OCI-M1 (cell line): ENCODE results near the gene DDB1.

Experiments
- DNase-seq: peaks from one replicate; lab custom pipeline; 2025; lab: John Stamatoyannopoulos, UW

DDB1 gene

DNA sequence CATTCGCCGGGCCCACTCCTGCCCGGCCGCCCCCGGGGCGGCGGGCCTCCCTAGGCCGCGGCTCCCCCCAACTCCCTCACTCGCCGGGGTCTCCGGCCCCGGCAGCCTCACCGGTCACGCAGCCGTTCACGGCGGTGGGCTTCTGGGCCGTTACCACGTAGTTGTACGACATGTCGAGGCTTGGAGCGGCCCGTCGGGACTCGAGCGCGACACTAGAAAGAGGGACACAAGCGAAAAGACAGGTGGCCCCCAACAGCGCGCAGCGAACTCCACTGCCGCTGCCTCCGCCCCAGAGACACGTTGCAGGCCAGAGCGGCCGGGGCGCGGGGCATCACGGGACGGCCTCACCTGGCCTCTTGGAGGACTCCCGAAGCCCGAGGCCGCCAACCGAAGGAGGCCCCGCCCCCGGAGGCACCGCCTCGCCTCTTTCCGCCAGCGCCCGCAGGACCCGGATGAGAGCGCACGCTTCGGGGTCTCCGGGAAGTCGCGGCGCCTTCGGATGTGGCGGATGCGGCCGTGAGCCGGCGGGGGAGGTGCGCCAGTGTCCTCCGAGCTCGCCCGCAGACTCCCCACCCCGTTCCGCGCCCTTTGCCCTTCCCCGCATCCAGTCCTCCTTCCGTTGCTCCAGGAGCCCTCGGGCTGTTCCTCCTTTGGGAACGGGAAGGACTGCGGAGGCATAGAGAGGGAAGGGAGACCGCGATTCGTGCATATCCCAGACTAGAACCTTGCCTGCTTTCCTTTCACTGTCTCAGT lies at the start of gene DDB1, which contains the start of gene TKFC:
TSS of gene DDB1 (minus strand) at position 309 of the 753 bp plus-strand sequence. CDS start at position 172, 137 bp downstream.
TSS of gene TKFC (plus strand) at position 432 of the 753 bp plus-strand sequence. CDS start 1,501 bp downstream, outside the sequence.
- DNase-seq, result peak; percentile 97

DNA sequence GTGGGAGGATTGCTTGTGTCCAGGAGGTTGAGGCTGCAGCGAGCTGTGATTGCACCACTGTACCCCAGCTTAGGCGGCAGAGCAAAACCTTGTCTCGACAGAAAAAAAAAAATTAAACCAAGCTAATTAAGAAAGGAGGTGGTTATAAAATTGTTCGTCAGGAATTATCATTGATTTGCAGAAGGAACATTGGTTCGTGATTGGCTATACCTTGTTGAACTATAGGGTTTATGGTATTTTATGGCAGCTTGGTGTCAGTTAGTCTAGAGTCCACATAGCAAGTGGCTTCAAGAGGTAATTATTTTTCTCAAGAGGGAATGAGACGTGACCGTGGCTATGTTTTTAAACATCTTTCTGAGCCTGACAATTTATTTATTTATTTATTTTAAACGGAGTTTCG lies 48.0 kb upstream of the DDB1 start:
- DNase-seq, result no peak

DNA sequence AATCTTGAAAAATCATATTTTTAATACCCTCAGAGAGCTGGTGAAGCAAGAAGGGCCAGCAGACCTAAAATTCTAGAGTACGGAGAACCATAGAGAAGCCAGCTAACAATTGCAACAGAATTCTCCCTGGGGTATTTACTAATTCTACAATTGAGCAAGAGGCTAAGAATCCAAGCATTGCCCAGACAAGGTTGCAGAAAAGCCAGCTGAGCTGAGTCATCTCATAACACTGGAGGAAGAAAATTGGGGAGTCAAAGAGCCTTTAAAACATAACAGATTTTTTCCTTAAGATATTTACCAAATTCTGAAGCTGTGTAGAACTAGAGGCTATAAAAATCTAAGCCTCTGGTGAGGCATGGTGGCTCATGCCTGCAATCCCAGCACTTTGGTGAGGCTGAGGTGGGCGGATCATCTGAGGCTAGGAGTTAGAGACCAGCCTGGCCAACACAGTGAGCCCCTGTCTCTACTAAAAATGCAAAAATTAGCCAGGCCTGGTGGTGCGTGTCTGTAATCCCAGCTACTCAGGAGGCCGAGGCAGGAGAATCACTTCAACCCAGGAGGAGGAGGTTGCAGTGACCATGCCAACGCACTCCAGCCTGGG lies 45.9 kb upstream of the DDB1 start:
- no peak for DNase-seq

DNA sequence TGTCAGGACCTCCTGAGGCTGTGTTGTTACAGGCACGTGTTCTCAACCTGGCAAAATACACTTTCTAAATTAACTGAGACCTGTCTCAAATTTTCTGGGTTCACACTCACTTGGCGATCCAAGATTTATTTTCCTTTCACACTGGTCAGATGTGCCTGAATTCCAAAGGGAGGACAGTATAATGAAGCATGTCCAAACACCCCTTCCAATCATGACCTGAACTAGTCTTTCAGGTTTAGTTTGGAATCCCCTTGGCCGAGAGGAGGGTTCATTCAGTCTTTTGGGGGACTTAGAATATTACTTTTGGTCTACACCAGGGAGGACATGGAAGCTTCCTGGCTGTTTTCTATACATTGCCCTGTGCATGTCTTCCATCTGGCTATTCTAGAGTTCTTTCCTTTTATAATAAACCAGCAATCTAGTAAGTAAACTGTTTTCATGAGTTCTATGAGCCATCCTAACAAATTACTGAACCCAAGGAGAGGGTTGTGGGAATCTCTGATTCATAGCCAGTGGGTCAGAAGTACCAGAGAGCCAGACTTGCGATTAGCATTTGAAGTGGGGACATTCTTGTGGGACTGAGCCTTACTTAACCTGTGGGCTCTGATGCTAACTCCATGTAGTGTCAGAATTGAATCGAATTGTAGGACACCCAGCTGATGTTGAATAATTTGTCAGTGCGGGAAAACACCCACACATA lies 44.7 kb upstream of the DDB1 start:
- no peak for DNase-seq

DNA sequence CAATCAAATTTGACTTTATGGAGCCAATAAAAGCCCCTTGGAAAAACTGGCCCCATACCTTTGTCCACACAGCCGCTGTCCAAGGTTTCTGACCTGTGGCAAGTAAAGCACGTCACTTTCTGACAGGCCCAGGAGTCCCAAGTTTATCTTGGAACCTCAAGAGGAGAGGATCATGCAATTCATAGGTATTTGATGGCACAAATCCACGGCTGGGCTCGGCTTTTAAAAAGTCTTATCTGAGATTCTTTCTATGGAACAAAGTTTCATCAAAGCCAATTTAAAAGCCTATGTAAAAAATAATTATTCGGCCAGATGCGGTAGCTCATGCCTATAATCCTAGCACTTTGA lies 42.8 kb upstream of the DDB1 start:
- no peak for DNase-seq

DNA sequence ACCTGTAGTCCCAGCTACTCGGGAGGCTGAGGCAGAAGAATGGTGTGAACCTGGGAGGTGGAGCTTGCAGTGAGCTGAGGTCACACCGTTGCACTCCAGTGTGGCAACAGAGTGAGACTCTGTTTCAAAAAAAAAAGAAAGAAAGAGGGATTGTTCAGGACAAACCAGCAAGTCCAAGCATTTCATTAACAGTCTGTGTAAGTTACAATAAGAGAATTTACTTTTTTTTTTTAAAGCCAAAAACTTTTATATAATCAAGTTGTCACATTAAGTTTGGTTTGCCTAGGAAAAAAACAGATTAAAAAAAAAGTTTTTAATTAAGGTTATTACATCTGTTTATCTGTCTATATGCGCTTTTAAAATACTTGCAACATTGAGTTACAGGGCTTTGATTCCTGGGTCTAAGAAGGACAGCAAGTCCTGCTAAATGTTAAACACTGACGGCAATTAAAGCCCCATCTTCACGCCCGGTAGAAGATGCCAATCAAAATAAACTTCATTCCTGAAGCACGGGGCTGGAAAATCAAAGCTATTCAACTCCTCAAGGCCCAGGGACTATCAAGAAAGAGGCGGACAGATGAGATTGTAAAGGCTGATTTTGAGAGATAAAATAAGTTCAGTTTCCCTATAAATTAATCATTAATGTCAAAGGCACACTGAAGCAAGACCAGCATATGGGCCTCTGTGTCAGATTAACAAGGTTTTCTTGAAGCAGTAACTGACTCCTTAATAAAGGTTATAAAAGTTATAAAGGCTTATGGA lies 39.9 kb upstream of the DDB1 start:
- no peak for DNase-seq

DNA sequence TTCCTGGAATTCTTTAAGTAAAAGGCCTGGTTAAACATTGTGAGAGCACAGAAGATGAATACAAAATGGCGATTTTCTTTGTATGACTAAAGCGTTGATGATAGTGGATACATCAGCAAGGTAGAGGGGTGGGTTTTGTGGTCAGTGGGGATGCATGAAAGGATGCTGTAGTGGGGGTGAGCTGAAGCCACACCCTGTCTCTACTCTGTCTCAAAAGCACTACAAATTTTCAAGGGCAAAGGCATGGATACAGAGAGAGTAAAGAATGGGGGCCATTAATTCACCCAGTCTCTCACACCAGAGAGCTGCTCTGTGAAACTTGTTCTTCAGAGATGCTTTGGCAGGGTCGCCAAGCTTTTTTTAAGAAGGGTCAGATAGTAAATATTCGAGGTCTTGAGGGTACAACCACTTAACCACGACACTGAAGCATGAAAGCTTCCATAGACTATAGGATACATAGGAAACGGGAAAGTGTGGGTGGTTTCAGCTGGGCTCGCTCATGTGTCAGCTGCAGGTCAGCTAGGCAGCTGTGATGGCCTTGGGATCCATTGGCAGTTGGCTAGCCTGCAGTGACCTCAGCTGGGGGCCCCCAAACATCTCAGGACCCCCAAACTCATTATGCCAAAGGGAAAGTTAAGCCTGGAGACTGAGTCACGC lies 37.6 kb upstream of the DDB1 start:
- DNase-seq, result no peak

DNA sequence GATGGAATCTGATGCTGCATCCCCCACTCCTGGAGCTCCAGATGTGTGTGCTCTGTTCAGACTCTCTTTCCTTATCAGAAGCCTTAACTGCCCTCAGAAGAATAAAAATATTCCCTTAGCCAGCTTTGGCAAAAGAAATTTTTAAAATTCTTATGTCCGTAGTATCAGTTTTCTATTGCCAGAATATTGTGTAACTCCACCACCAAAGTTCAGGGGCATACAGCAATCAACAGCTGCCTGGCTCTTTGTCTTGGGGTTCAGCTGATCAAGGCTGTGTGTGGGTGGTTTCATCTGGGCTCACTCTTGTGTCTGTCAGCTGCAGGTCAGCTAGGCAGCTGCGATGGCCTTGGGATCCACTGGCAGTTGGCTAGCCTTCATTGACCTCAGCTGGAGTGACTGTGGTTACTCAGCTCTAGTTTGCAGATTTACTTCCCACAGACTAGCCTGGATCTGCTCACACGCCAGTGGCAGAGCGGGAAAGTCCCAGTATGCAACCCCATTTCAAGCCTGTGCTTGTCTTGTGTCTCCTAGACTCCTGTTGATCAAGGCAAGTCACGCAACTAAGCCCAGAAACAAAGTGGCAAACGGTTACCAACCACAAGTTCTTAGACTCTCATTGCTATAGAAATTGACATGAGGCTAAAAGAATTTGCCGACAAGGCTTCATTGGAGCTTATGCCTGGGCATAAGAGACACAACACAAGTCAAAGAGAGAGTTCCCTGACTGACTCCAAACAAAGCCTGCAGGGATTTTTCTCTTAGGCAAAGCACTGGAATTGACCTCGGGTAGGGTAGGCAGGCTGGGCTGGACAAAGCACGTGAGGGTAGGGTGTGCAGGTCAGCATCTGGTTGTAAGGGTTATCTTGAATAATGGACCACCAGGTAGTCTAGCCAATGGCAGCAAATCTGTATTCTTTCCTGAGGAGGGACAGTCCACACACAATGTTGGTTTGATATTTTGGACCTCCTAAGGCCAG lies 36.8 kb upstream of the DDB1 start:
- no peak for DNase-seq

DNA sequence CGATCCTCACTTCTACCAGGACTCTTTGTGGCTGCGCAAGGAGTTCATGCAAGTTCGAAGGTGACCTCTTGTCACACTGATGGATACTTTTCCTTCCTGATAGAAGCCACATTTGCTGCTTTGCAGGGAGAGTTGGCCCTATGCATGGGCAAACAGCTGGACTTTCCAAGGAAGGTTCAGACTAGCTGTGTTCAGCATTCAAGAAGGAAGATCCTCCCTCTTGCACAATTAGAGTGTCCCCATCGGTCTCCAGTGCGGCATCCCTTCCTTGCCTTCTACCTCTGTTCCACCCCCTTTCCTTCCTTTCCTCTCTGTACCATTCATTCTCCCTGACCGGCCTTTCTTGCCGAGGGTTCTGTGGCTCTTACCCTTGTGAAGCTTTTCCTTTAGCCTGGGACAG lies 35.7 kb upstream of the DDB1 start:
- DNase-seq, result no peak

DNA sequence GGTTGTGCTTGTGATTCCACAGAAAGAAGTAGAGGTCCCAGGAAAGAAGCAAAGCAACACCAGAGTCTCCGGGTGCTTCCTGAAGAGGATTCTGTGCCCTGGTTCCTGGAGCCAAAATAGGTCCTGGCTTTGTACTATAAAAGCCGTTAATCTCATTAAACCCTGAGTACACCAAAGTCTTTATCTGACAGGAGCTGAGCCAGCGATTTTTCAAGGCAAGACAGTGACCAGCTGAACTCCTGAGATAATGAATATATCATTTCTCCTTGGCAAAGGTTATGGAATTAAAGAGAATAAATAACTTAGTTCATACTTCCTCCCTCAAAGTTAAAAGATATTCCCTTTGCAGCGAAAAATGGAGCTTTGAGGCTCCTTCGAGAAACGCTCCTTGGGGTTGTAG lies 34.5 kb upstream of the DDB1 start:
- DNase-seq, result no peak

DNA sequence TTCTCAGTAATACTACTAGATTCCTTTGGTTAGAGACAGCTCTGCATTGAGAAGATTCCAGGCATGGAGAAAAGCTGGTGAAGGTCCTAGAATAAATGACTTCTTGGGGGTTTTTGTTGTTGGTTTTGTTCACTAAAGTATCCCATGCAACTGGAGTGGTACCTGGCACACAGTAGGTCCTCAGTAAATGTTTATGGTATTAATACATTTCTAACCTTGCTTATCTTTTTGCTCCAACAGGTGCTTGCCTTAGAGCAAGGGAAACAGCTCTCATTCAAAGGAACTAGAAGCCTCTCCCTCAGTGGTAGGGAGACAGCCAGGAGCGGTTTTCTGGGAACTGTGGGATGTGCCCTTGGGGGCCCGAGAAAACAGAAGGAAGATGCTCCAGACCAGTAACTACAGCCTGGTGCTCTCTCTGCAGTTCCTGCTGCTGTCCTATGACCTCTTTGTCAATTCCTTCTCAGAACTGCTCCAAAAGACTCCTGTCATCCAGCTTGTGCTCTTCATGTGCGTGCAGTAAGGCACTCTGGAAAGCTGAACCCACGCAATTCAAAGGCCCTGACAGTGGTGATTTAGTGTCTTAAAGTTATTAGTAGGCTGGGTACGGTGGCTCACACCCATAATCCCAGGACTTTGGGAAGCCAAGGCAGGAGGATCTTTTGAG lies 31.2 kb upstream of the DDB1 start:
- no peak for DNase-seq

DNA sequence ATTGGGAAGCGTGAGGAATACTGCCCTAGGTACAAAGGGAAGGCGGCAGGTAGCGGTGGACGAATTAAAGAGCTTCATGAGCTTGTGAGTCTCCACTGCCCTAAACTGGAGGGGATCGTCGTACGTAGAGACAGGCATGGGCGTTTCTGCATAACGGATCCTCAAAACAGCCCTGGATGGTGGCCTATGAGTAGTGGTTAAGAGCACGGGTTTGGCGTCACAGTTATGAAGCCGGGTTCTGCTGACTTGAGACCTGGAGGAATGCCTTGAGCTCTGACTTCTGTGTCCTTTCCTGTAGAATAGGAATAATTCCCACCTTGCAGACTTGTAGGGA lies 29.6 kb upstream of the DDB1 start:
- DNase-seq, result peak; percentile 64

DNA sequence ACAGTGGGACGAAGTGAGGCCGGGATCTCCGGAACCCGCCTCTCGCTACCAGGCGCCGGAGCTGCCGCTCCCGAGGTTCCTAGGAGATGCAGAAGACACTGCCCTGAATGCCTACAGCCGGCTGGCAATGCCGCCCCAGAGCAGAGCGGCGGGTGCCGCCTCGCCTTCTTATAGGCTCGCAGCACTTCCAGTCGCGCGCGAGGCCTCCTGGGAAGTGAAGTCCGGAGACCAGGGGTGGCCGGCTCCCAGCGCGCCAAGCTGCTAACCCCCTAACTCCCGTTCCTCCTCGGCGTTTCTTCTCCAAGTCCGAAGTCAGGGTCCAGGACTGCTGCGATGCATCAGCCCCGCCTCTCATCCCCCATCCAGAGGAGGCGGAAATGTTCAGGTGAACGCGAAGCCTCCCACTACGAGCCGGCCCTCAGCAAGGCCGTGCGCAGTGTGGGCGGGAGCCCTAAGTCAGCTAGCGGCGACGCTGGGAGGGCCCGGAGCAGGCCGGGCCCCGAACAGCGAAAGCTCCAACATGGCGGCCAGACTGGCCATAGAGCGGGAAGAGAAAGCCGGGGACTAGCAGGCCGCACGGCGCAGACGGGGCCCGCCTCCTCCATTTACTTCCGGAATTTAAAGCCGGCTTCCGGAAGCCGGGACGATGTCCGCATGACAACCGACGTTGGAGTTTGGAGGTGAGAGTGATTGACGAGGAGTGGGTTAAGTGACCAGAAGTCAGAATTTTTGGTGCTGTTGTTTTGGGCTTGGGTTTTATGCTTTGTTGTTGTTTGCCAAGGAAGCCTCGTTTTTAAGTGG lies 29.0 kb upstream of the DDB1 start, which contains the start of the genes CYB561A3 and TMEM138:
TSS of gene CYB561A3 (minus strand) at position 142 of the 801 bp plus-strand sequence. CDS start 5,169 bp downstream, outside the sequence.
TSS of gene TMEM138 (plus strand) at position 634 of the 801 bp plus-strand sequence. CDS start 2,017 bp downstream, outside the sequence.
- DNase-seq, result peak; percentile 97

DNA sequence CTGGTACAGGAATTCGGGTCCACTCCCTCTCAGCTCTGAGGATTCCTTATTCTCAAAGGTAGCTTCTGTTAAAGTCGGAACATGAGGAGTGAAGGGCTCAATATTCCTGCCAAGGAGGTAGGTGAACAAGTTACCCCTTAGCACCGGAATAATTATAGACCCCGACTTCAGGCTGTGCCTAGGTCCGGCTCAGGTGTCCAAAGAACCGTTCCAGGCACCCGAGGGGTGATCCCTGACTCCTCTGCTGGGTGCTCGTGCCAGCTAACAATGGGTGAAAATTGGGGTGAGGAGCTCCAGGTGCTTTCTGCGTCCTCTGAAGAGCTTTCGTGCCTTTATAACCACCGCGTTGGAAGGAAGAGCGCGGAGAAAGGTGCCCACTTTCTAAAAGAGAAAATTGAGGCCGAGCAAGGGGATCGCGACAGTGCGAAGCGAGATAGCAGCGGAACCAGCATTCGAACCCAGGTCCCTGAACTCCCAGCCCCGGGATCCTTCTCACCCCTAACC lies 28.4 kb upstream of the DDB1 start:
- no peak for DNase-seq

DNA sequence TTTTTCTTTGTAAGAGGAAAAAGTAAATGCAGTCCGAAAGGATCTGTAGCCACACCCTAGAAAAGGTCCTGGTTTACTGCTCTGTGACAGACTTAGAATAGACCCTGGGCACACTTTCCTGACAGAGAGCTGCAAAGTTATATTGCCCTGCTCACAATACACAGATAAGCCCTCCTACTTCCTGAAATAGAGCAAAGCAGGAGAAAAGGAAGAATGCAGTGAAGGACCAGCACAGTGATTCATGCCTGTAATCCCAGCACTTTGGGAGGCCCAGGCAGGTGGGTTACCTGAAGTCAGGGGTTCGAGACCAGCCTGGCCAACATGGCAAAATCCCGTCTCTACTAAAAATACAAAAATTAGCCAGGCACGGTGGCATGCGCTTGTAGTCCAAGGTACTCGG lies 26.6 kb upstream of the DDB1 start:
- peak; percentile 29 for DNase-seq

DNA sequence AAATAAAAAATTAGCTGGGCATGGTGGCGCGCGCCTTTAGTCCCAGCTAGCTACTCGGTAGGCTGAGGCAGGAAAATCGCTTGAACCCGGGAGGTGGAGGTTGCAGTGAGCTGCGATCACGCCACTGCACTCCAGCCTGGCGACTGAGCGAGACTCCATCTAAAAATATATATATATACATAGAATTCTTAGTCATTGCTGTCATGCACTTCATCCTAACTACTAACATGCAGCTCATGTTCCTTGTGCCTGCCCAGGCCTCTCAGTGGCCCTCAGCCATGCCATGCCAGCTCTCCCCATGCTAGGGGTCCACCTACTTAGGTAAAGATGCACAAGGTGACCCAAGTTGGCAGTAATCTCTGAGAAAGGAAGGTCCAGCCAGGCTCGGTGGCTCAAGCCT lies 25.7 kb upstream of the DDB1 start:
- no peak for DNase-seq

DNA sequence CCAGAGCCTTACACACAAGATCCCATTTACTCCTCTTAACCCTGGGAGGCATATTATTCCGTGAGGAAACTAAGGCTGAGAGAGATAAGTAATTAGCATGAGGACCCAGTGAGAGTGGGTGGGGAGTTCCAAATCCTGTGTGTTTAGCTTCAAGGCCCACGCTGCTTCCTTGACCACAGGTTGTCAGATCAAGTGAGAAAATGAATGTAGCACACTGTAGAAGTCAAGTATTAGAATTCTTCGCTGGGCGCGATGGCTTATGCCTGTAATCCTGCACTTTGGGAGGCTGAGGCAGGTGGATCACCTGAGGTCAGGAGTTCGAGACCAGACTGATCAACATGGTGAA lies 25.0 kb upstream of the DDB1 start:
- DNase-seq, result no peak

DNA sequence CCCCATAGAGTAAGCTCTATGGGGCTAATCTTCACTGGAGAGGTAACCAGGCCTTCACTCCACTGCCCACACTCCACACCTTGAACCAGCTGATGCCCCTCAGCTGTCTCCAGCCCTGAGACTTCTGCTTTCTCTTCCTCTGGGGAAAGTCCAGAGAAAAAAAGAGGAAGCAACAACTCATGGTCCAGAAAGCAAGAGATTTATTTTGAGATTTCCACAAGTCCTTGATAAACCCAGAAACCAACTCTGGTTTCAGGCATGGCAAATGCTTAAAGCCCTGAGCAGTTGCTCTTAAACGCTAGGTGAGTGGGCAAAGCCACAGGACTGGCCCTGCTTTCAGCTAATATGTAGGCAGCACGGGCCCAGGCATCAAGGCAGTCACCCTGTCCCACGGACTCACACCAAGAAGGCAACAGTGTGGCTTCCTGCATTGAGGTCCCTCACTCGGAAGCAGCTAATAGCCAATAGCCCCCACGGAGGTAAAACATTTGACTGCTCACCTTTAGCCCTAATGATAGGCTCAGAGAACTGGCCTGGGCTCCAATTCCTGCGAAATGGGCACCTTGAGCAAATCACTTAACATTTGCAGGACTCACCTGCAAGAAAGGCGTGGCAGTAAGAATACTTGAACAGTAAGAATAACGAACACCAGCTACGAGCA lies 24.5 kb upstream of the DDB1 start:
- DNase-seq, result peak; percentile 81
